ENCODE data around the gene ACBD3.

ACBD3 gene

GRCh38 chr1:226134170-226135058, 52.1 kb downstream of the ACBD3 start:
- Mint-ChIP-seq H3K4me1 (ENCODE audit: low read depth) (peaks cover 4% of the 10 kb centered on the region), H3K9me3 (no peaks in the 10 kb centered on the region), H3K27me3 (ENCODE audit: low read depth) (no peaks in the 10 kb centered on the region), H3K36me3 (ENCODE audit: low read depth) (no peaks in the 10 kb centered on the region), H3K27ac (peak overlapping the region; percentile 63), H3K4me3 (no peak overlapping the region)

GRCh38 chr1:226133504-226134123, 52.9 kb downstream of the ACBD3 start:
- peaks cover 7% of the 10 kb centered on the region for H3K4me1 Mint-ChIP-seq (ENCODE audit: low read depth)

GRCh38 chr1:226132728-226133503, 53.6 kb downstream of the ACBD3 start:
- Mint-ChIP-seq H3K27ac (no peak overlapping the region), H3K36me3 (ENCODE audit: low read depth) (no peaks in the 10 kb centered on the region), H3K9me3 (no peaks in the 10 kb centered on the region), H3K4me3 (no peak overlapping the region), H3K4me1 (ENCODE audit: low read depth) (peaks cover 9% of the 10 kb centered on the region), H3K27me3 (ENCODE audit: low read depth) (no peaks in the 10 kb centered on the region)

More at GRCh38 chr1:226133504-226134123, 52.9 kb downstream of the ACBD3 start:
- Mint-ChIP-seq H3K4me3 (no peak overlapping the region), H3K9me3 (no peaks in the 10 kb centered on the region), H3K36me3 (ENCODE audit: low read depth) (no peaks in the 10 kb centered on the region), H3K27ac (no peak overlapping the region), H3K27me3 (ENCODE audit: low read depth) (no peaks in the 10 kb centered on the region)

- Mint-ChIP-seq H3K4me1 (ENCODE audit: low read depth) (peaks cover 19% of the 10 kb centered on the region), H3K27ac (no peak overlapping the region), H3K9me3 (no peaks in the 10 kb centered on the region), H3K27me3 (ENCODE audit: low read depth) (no peaks in the 10 kb centered on the region), H3K36me3 (ENCODE audit: low read depth) (no peaks in the 10 kb centered on the region), H3K4me3 (no peak overlapping the region)
These were observed 54.9 kb downstream of the ACBD3 start for GRCh38 chr1:226131639-226132038.

- H3K36me3 Mint-ChIP-seq (ENCODE audit: low read depth): no peaks in the 10 kb centered on the region
These were observed 57.3 kb downstream of the ACBD3 start for GRCh38 chr1:226129230-226129629.

GRCh38 chr1:226128487-226129075, 58.0 kb downstream of the ACBD3 start:
- Mint-ChIP-seq H3K4me3 (peak overlapping the region; percentile 33), H3K4me1 (ENCODE audit: low read depth) (peaks cover 41% of the 10 kb centered on the region), H3K27me3 (ENCODE audit: low read depth) (no peaks in the 10 kb centered on the region), H3K9me3 (no peaks in the 10 kb centered on the region), H3K36me3 (ENCODE audit: low read depth) (no peaks in the 10 kb centered on the region), H3K27ac (peak overlapping the region; percentile 64)

More at GRCh38 chr1:226129230-226129629, 57.3 kb downstream of the ACBD3 start:
- Mint-ChIP-seq H3K27ac (no peak overlapping the region), H3K27me3 (ENCODE audit: low read depth) (no peaks in the 10 kb centered on the region), H3K4me1 (ENCODE audit: low read depth) (peaks cover 35% of the 10 kb centered on the region), H3K4me3 (no peak overlapping the region), H3K9me3 (no peaks in the 10 kb centered on the region)

- Mint-ChIP-seq H3K4me1 (ENCODE audit: low read depth) (peaks cover 47% of the 10 kb centered on the region), H3K36me3 (ENCODE audit: low read depth) (no peaks in the 10 kb centered on the region), H3K4me3 (peak overlapping the region; percentile 9), H3K27me3 (ENCODE audit: low read depth) (no peaks in the 10 kb centered on the region), H3K9me3 (no peaks in the 10 kb centered on the region), H3K27ac (peak overlapping the region; percentile 77)
These were observed 59.5 kb downstream of the ACBD3 start for GRCh38 chr1:226126824-226127569.

GRCh38 chr1:226125831-226126230, 60.7 kb downstream of the ACBD3 start:
- no peaks in the 10 kb centered on the region for H3K27me3 Mint-ChIP-seq (ENCODE audit: low read depth)
- no peak overlapping the region for H3K27ac Mint-ChIP-seq
- no peak overlapping the region for H3K4me3 Mint-ChIP-seq
- H3K36me3 Mint-ChIP-seq (ENCODE audit: low read depth): no peaks in the 10 kb centered on the region
- H3K9me3 Mint-ChIP-seq: no peaks in the 10 kb centered on the region
- peaks cover 50% of the 10 kb centered on the region for H3K4me1 Mint-ChIP-seq (ENCODE audit: low read depth)

GRCh38 chr1:226125097-226125630, 61.4 kb downstream of the ACBD3 start:
- Mint-ChIP-seq H3K36me3 (ENCODE audit: low read depth) (no peaks in the 10 kb centered on the region), H3K27ac (peak overlapping the region; percentile 60), H3K4me1 (ENCODE audit: low read depth) (peaks cover 47% of the 10 kb centered on the region), H3K4me3 (peak overlapping the region; percentile 25), H3K9me3 (no peaks in the 10 kb centered on the region), H3K27me3 (ENCODE audit: low read depth) (no peaks in the 10 kb centered on the region)

- Mint-ChIP-seq H3K27me3 (ENCODE audit: low read depth) (no peaks in the 10 kb centered on the region), H3K9me3 (no peaks in the 10 kb centered on the region), H3K36me3 (ENCODE audit: low read depth) (no peaks in the 10 kb centered on the region), H3K27ac (peak overlapping the region; percentile 68), H3K4me1 (ENCODE audit: low read depth) (peaks cover 46% of the 10 kb centered on the region), H3K4me3 (peak overlapping the region; percentile 65)
These were observed 62.7 kb downstream of the ACBD3 start for GRCh38 chr1:226123591-226124471.

GRCh38 chr1:226123212-226123560, 63.4 kb downstream of the ACBD3 start:
- H3K4me1 Mint-ChIP-seq (ENCODE audit: low read depth): peaks cover 41% of the 10 kb centered on the region
- H3K4me3 Mint-ChIP-seq: peak overlapping the region; percentile 78
- no peaks in the 10 kb centered on the region for H3K9me3 Mint-ChIP-seq
- H3K36me3 Mint-ChIP-seq (ENCODE audit: low read depth): no peaks in the 10 kb centered on the region
- peak overlapping the region; percentile 68 for H3K27ac Mint-ChIP-seq
- H3K27me3 Mint-ChIP-seq (ENCODE audit: low read depth): peaks cover 6% of the 10 kb centered on the region

GRCh38 chr1:226121587-226122400, 64.7 kb downstream of the ACBD3 start:
- peak overlapping the region; percentile 57 for H3K27ac Mint-ChIP-seq
- no peaks in the 10 kb centered on the region for H3K36me3 Mint-ChIP-seq (ENCODE audit: low read depth)
- peaks cover 7% of the 10 kb centered on the region for H3K27me3 Mint-ChIP-seq (ENCODE audit: low read depth)
- H3K4me3 Mint-ChIP-seq: peak overlapping the region; percentile 78
- peaks cover 33% of the 10 kb centered on the region for H3K4me1 Mint-ChIP-seq (ENCODE audit: low read depth)
- H3K9me3 Mint-ChIP-seq: no peaks in the 10 kb centered on the region

Measured in T-helper 1 cell treated with Interleukin-12 subunit alpha and Interleukin-12 subunit beta and Interleukin-4 antibody, amounts not matched to agents 30 μg/mL and 1 μg/mL, for 36 hours (primary cell).